ENCODE data around the gene JAGN1. TPM values are rescaled to one million over a fixed set of nuclear protein-coding genes. Genes with fewer than 3 reads are reported as not detected.

Gene JAGN1
- total RNA-seq, 1 donor from 2014 or later, result 33.0 TPM

DNA sequence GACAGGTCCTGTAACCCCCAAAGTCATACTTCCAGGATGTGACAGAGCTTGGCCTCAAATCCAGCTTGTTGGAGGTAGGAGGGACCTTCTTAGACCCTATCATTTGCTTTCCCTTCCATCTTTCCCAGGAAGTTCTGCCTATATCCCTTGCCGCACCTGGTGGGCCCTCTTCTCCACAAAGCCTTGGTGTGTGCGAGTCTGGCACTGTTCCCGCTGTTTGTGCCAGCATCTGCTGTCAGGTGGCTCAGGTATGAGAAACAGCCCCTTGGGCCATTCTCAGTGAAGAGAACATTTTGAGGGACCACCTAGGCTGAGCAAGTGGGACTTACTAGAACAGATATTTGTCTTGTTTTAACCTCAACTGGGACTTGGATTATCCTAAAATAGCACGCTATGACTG, 13.5 kb downstream of the JAGN1 start:
- DNase-seq (ENCODE audit: low spot score, unreplicated experiment), result no peak
- peaks cover 15% of the 10 kb centered on the region for H3K4me1 Mint-ChIP-seq (ENCODE audit: low read depth)
- H3K36me3 Mint-ChIP-seq (ENCODE audit: insufficient read depth), result no peaks in the 10 kb centered on the region
- no peaks in the 10 kb centered on the region for H3K9me3 Mint-ChIP-seq (ENCODE audit: low read depth)
- no peak overlapping the region for H3K4me3 Mint-ChIP-seq (ENCODE audit: low read depth)
- H3K27ac Mint-ChIP-seq, result no peak overlapping the region
- no peaks in the 10 kb centered on the region for H3K27me3 Mint-ChIP-seq
- TF ChIP-seq CTCF (IDR thresholded peaks at IDR 0.05; ENCODE audit: unreplicated experiment), result no peak

DNA sequence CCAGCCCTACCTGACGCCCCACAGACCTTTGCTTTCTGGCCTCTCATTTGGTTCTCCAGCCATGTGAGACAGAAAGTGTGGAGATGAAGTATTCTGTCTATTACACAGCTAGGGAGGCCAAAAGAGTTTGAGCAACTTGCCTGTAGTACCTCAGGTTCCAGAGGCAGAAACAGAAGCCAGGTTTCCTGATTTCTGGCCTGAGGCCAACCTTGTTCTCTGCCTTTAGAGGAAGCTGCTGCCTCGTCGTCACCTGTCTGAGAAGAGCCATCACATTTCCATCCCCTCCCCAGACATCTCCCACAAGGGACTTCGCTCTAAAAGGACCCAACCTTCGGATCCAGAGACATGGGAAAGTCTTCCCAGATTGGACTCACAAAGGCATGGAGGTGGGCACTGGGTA, 16.1 kb downstream of the JAGN1 start:
- no peak for DNase-seq (ENCODE audit: low spot score, unreplicated experiment)
- H3K4me3 Mint-ChIP-seq (ENCODE audit: low read depth), result no peak overlapping the region
- no peak for TF ChIP-seq CTCF (IDR thresholded peaks at IDR 0.05; ENCODE audit: unreplicated experiment)
- H3K4me1 Mint-ChIP-seq (ENCODE audit: low read depth), result peaks cover 11% of the 10 kb centered on the region
- H3K27me3 Mint-ChIP-seq, result no peaks in the 10 kb centered on the region
- H3K36me3 Mint-ChIP-seq (ENCODE audit: insufficient read depth), result no peaks in the 10 kb centered on the region
- H3K9me3 Mint-ChIP-seq (ENCODE audit: low read depth), result no peaks in the 10 kb centered on the region
- no peak overlapping the region for H3K27ac Mint-ChIP-seq

DNA sequence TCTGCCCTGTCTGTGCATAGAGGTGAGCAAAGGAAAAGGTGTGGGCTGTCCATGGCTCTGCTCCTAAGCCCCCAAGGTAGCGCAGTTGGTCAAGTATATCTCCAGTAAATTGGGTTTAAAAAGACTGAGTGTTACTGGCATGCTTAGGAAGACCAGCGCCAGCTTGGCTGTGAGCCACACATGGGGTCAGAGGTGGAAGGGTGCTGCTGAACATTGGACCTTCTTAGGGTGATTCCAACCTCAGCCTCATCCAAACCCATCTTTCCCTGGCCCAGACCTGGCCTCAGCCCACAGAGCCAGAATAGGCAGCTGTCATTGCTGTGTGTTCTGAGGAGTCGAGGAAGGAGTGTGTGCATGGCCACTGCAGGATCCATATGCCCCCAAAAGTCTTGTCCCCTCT, 17.9 kb downstream of the JAGN1 start:
- TF ChIP-seq CTCF (IDR thresholded peaks at IDR 0.05; ENCODE audit: unreplicated experiment), result no peak
- H3K9me3 Mint-ChIP-seq (ENCODE audit: low read depth), result no peaks in the 10 kb centered on the region
- H3K36me3 Mint-ChIP-seq (ENCODE audit: insufficient read depth), result no peaks in the 10 kb centered on the region
- no peak overlapping the region for H3K4me3 Mint-ChIP-seq (ENCODE audit: low read depth)
- H3K4me1 Mint-ChIP-seq (ENCODE audit: low read depth), result peaks cover 3% of the 10 kb centered on the region
- no peak overlapping the region for H3K27ac Mint-ChIP-seq
- no peaks in the 10 kb centered on the region for H3K27me3 Mint-ChIP-seq
- no peak for DNase-seq (ENCODE audit: low spot score, unreplicated experiment)

DNA sequence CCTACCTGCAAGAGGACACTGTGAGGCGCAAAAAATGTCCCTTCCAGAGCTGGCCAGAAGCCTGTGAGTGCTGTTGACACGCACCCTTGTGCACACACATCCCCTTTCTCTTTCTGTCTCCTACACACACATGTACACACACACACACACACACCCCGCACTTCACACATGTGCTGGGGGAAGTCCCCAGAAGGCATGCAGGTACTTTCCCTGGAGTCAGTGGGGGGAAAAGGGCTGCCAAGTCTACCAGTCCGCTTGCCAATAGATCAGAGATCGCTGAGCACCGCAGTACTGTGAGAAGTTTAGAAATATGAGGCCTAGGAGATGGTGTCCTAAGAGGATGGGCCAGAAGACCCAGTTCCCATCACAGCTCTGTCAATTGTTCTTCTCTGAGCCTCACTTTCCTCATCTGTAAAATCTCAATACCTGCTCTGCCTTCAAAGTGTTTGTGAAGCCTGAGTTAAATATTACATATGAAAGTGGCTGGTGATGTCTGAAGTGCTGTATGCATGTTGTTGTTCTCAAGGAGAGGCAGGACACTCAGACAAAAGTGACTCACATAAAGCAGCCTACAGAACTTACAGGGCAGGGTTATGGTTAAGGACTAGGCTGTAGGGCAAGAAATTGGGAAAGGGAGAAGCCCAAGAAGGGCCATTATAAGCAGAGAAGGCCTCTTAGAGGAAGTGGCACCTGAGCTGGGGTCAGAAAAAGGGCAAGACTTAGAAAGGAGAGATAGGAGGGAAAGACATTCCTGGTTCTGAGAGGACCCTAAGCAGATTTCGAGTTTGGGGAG, 19.0 kb downstream of the JAGN1 start:
- Mint-ChIP-seq H3K9me3 (ENCODE audit: low read depth) (no peaks in the 10 kb centered on the region), H3K4me3 (ENCODE audit: low read depth) (no peak overlapping the region), H3K4me1 (ENCODE audit: low read depth) (peaks cover 2% of the 10 kb centered on the region), H3K27me3 (no peaks in the 10 kb centered on the region), H3K27ac (no peak overlapping the region), H3K36me3 (ENCODE audit: insufficient read depth) (no peaks in the 10 kb centered on the region)
- DNase-seq (ENCODE audit: low spot score, unreplicated experiment), result no peak
- TF ChIP-seq CTCF (IDR thresholded peaks at IDR 0.05; ENCODE audit: unreplicated experiment), result no peak

DNA sequence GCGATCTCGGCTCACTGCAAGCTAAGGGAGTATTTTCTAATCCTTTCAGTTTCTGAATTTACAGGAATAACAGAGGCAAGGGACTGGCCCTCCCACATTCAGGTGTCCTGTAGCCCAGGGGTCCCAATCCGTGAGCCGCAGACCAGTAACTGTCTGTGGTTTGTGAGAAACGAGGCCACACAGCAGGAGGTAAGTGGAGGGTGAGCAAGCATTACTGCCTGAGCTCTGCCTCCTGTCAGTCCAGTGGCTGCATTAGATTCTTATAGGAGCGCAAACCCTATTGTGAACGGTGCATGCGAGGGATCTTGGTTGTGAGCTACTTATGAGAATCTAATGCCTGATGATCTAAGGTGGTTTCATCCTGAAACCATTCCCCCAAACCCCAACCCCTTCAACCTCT, 21.5 kb downstream of the JAGN1 start:
- TF ChIP-seq CTCF (IDR thresholded peaks at IDR 0.05; ENCODE audit: unreplicated experiment), result no peak
- Mint-ChIP-seq H3K27me3 (no peaks in the 10 kb centered on the region), H3K4me3 (ENCODE audit: low read depth) (no peak overlapping the region), H3K4me1 (ENCODE audit: low read depth) (peaks cover 10% of the 10 kb centered on the region), H3K27ac (no peak overlapping the region), H3K9me3 (ENCODE audit: low read depth) (no peaks in the 10 kb centered on the region), H3K36me3 (ENCODE audit: insufficient read depth) (no peaks in the 10 kb centered on the region)
- DNase-seq (ENCODE audit: low spot score, unreplicated experiment), result no peak

Data from progenitor cell of endocrine pancreas (in vitro differentiated cells).